ENCODE measurements around the gene PPP1R14D.

DNA sequence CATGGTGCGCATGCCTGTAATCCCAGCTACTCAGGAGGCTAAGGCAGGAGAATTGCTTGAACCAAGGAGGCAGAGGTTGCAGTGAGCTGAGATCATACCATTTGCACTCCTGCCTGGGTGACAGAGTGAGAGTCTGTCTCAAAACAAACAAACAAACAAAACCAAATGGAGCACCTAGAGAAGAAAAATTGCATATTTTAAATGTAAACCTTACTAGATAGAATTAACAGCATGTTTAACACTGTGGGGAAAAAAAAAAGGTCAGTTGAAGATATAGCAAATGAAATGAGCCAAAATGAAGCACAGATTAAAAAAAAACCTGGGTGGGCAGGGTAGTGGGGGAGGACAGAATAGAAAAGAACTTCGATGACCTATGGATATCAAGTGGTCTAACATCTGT, 7.3 kb downstream of the PPP1R14D start:
- TF ChIP-seq POLR2A (IDR thresholded peaks at IDR 0.05; ENCODE audit: low read length) = no peak
- TF ChIP-seq GATA1 (IDR thresholded peaks at IDR 0.05; ENCODE audit: low read depth, low read length) = no peak

Measured in erythroblast (primary cell).